OCI-LY1 (cell line): Measurements from ENCODE around the gene DPH6.

Source experiments
- EZH2 ChIP-seq: fragments of 200-600 bp; sonication (generic), shearing (Covaris generic); IDR thresholded peaks from 2 replicates; pipeline ENCODE4 v1.8.0; 2017; ENCODE audit warnings: borderline replicate concordance, mixed run types, mild to moderate bottlenecking, antibody characterized with exemption, low read length, moderate library complexity, mixed read lengths
- TF ChIP-seq, protein P1 (sequence below): fragments of 200-600 bp; sonication (generic), shearing (Covaris generic); IDR thresholded peaks from 2 replicates; pipeline ENCODE4 v1.5.1; 2017; ENCODE audit warnings: mild to moderate bottlenecking, antibody characterized with exemption, low read length, moderate library complexity, mixed read lengths

DNA sequence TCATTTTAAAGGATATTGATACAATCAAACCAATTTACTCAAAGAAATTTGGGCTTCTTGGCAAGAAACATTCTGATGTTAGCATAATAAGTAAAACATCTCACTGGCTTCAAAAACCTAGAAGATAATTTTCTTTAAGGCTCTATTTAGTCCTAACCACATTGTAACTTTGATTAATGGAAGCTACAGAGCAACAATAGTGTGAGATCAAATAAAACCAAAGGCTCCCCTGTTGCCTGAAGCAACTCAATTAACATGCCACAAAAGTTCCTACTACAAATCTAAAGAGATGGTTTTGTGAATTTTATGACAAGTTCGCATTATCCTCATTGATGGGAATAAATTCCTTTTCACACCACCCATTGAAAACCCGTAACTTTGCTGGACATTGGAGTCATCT, 5.9 kb downstream of the DPH6 start:
- TF ChIP-seq EZH2: no peak
- TF ChIP-seq, protein P1, sequence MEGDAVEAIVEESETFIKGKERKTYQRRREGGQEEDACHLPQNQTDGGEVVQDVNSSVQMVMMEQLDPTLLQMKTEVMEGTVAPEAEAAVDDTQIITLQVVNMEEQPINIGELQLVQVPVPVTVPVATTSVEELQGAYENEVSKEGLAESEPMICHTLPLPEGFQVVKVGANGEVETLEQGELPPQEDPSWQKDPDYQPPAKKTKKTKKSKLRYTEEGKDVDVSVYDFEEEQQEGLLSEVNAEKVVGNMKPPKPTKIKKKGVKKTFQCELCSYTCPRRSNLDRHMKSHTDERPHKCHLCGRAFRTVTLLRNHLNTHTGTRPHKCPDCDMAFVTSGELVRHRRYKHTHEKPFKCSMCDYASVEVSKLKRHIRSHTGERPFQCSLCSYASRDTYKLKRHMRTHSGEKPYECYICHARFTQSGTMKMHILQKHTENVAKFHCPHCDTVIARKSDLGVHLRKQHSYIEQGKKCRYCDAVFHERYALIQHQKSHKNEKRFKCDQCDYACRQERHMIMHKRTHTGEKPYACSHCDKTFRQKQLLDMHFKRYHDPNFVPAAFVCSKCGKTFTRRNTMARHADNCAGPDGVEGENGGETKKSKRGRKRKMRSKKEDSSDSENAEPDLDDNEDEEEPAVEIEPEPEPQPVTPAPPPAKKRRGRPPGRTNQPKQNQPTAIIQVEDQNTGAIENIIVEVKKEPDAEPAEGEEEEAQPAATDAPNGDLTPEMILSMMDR: no peak
